Measurements from ENCODE around the gene FAXDC2. TPM values are rescaled to one million over a fixed set of nuclear protein-coding genes. Genes with fewer than 3 reads are reported as not detected.

FAXDC2 gene
- total and polyA plus RNA-seq, 2 of the 13 experiments (the other 11 are each of a cell fraction or from before 2014, with no cell fraction given): 4.7 to 58.8 TPM

GRCh38 chr5:154850255-154851062 lies at the start of gene FAXDC2 (continued):
- TF ChIP-seq ZNF891 (CRISPR knock-in tag; IDR thresholded peaks at IDR 0.05): 0 out of 2 replicates have a peak, but pooled peaks have one; percentile 40
- no peak for TF ChIP-seq ZNF704 (CRISPR knock-in tag; IDR thresholded peaks at IDR 0.05; ENCODE audit: borderline replicate concordance)
- TF ChIP-seq ZNF720 (CRISPR knock-in tag; IDR thresholded peaks at IDR 0.05): no peak
- 0 out of 2 replicates have a peak, but pooled peaks have one; percentile 10 for TF ChIP-seq ARNTL (CRISPR knock-in tag; IDR thresholded peaks at IDR 0.05)
- no peak for TF ChIP-seq ZNF792 (CRISPR knock-in tag; IDR thresholded peaks at IDR 0.05)
- no peak for TF ChIP-seq HMGA1 (CRISPR knock-in tag; conservative IDR thresholded peaks at IDR 0.05)
- no peak; the same call in 1 of the 2 replicates for TF ChIP-seq ZNF264 (CRISPR knock-in tag; IDR thresholded peaks at IDR 0.05)
- peak; percentile 51; the same call in 1 of the 2 replicates for TF ChIP-seq GATAD2A (CRISPR knock-in tag; IDR thresholded peaks at IDR 0.05)
- TF ChIP-seq RBFOX2 (IDR thresholded peaks at IDR 0.05; ENCODE audit: low read depth, low read length): no peak
- no peak for TF ChIP-seq NR1H2 (CRISPR knock-in tag; IDR thresholded peaks at IDR 0.05; ENCODE audit: borderline replicate concordance, low read depth)
- no peak for TF ChIP-seq ZNF24 (IDR thresholded peaks at IDR 0.05)
- TF ChIP-seq ZZZ3 (CRISPR knock-in tag; IDR thresholded peaks at IDR 0.05; ENCODE audit: borderline replicate concordance): no peak
- peak; percentile 39; the same call in 1 of the 2 replicates for TF ChIP-seq DR1 (CRISPR knock-in tag; IDR thresholded peaks at IDR 0.05)
- TF ChIP-seq DZIP1 (CRISPR knock-in tag; IDR thresholded peaks at IDR 0.05): no peak
- no peak for TF ChIP-seq PCBP1 (IDR thresholded peaks at IDR 0.05; ENCODE audit: borderline replicate concordance, low read depth, low read length)
- TF ChIP-seq E2F2 (CRISPR knock-in tag; IDR thresholded peaks at IDR 0.05; ENCODE audit: borderline replicate concordance): no peak
- no peak for TF ChIP-seq STAT5B (CRISPR knock-in tag; IDR thresholded peaks at IDR 0.05)
- TF ChIP-seq ZNF761 (CRISPR knock-in tag; conservative IDR thresholded peaks at IDR 0.05): no peak
- TF ChIP-seq CHD2 (IDR thresholded peaks at IDR 0.05; ENCODE audit: low read depth, low read length): no peak
- no peak for TF ChIP-seq KDM6A (CRISPR knock-in tag; IDR thresholded peaks at IDR 0.05; ENCODE audit: low read depth)
- no peak for TF ChIP-seq ZNF34 (CRISPR knock-in tag; IDR thresholded peaks at IDR 0.05; ENCODE audit: borderline replicate concordance)
- no peak for TF ChIP-seq SALL2 (CRISPR knock-in tag; IDR thresholded peaks at IDR 0.05)
- no peak for TF ChIP-seq ZFP90 (CRISPR knock-in tag; IDR thresholded peaks at IDR 0.05; ENCODE audit: borderline replicate concordance)
- no peak for TF ChIP-seq ZNF607 (CRISPR knock-in tag; IDR thresholded peaks at IDR 0.05; ENCODE audit: borderline replicate concordance)
- peak; percentile 58 for TF ChIP-seq MED8 (CRISPR knock-in tag; IDR thresholded peaks at IDR 0.05; ENCODE audit: insufficient replicate concordance)

Data from HepG2 (cell line).